Measurements from ENCODE around the gene STIM1.
"Not testable (repeated sequence)": the region's sequence is repeated elsewhere in the genome, so short reads cannot be mapped to it uniquely, and the experiment has no call there.

STIM1 gene

DNA sequence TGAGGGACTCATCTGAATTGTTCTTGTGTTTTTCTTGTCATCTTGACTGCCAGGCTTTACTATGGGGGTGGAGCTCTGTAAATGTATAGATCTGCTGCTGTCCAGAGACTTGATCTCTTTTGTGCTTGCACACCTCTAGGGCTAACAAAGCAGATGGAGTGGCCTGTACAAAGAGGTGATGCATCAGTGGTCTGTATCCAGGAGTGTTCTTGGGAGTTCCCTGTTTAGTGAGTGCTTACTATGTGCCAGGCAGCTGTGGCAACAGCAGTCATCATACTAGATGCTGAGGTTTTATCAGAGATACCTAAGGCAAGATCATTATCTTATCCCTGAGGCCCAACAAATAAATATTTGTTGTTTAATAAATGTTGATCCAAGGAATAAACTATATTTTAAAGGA is 33.4 kb downstream of the STIM1 start:
- DNase-seq = no peak

DNA sequence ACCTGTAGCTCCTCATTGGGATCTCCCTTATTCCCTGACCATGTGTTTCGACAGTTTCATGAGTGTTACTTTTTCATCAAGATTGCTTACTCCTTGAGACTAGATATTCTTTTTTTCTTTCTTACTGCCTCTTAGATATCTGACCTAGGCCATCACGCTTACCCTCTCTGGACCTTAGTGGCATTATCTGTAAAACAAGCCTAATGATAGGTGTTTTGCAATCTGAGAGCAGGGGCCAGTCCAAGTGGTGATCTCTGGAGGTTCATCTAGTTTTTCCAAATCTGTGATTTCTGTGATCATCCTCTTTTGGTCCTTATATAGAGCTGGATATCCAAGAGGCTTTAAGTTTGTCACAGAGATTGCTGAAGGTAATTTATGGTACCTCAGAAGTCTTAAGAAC is 34.5 kb downstream of the STIM1 start:
- DNase-seq = no peak

DNA sequence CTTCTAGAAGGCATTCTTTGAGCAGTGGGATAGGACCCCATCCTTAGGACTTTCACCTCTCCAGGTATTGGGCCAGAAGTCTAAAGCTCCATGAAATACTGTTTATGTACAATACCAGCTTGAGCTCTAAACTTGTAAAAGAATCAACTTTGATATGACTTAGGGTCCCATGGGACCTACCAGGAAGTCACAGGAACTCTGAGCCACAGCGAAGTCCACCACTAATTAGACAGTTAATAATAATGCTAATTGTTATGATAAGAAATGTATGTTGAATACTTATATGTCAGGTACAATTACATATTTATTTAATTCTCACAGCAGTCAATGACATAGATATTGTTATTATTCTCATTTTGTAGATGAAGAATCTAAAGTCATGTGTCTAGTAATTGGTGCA is 35.3 kb downstream of the STIM1 start:
- DNase-seq = no peak

DNA sequence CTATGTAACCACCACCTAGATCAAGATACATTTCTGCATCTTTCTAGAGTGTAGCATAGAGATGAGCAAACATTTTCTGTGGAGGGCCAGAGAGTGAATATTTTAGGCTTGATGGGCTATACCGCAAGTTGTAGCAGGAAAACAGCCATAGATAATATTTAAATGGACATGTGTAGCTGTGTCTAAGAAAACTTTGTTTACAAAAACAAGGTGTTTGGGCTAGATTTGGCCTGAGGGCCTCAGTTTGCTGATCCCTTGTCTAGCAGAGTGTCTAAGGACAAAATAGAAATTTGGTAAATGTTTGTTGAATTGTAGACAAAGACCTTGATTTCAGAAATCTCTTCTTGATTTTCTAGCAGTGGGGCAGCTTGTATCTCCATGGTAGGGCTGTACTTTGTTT is 36.3 kb downstream of the STIM1 start:
- no peak for DNase-seq

DNA sequence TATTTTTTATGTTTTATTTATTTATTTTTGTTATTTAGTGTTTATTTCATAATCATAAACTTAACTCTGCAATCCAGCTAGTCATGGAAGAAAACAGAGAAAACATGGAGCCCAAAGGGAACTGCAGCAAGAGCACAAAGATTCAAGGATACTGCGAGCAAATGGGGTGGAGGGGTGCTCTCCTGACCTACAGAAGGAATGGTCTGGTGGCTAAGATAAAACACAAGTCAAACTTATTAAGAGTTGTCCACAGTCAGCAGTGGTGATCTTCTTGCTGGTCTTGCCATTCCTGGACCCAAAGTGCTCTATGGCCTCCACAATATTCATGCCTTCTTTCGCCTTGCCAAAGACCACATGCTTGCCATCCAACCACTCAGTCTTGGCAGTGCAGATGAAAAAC is 36.7 kb downstream of the STIM1 start:
- DNase-seq = no peak

DNA sequence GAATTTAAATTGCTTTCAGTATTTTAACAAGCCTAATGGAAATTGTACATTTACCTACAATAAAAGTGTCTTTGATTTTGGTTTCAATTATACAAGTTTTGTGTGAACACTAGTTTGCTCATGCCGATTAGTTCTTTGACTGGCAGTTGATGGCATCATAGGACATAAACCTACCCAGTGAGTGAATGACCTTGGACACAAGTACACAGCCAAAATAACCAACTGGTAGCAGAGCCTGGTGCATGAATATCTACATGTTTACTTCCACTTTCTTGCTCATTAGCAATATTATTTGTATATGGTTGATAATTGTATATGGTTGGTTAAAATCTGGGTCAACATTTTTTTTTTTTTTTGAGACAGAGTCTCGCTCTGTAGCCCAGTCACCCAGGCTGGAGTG is 37.8 kb downstream of the STIM1 start:
- no peak for DNase-seq

DNA sequence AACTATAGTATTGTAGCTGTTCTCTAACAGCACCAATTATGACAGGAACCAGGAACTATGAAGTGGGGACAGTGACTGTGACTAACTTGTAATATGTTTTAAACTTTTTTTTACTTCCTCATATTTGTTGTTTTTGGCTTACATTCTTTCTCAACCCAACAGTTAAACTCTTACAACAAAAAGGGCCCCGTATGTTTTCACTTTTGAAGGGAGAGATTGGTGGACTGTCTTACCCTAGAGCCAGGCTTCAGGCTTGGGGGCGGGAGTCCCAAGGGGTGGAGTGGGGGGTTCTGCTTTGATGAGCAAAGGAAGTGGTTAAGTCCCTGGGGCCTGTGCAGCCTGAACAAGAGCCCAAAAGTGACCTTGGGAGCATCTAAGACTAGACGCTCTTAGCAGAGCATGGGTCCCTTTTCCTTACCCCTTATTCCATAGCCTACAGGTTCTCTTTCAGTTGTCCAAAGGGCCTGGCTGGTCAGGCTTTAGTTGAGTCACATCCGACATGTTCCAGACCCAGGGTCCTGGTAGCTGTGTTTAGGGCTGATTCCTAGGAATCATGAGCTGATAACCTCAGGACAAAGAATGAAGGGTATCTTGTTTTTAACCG is 38.8 kb downstream of the STIM1 start:
- no peak for DNase-seq

DNA sequence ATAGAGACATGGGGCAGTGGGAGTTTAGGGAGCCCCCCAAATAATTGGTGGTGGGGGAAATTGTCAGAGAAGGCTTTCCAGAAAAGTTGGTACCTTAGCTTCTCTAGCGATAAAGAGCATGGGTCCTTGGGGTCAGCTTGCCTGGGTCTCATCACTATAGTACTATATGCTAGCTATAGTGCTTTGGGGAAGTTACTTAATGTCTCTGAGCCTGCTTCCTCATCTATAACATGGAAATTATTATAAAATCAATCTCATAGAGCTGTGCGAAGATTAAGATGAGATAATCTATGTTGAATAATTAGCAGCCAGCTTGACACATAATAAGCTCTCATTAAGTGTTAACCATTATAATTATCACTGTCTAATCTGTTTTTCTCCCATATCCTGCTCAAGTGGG is 41.2 kb downstream of the STIM1 start:
- no peak for DNase-seq

DNA sequence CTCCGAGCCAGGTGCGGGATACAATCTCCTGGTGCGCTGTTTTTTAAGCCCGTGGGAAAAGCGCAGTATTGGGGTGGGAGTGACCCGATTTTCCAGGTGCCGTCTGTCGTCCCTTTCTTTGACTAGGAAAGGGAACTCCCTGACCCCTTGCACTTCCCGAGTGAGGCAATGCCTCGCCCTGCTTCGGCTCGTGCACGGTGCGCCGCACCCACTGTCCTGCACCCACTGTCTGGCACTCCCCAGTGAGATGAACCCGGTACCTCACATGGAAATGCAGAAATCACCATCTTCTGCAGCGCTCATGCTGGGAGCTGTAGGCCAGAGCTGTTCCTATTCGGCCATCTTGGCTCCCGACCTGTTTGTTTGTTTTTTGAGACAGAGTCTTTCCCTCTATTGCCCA is 44.8 kb downstream of the STIM1 start:
- DNase-seq = not testable (repeated sequence)

DNA sequence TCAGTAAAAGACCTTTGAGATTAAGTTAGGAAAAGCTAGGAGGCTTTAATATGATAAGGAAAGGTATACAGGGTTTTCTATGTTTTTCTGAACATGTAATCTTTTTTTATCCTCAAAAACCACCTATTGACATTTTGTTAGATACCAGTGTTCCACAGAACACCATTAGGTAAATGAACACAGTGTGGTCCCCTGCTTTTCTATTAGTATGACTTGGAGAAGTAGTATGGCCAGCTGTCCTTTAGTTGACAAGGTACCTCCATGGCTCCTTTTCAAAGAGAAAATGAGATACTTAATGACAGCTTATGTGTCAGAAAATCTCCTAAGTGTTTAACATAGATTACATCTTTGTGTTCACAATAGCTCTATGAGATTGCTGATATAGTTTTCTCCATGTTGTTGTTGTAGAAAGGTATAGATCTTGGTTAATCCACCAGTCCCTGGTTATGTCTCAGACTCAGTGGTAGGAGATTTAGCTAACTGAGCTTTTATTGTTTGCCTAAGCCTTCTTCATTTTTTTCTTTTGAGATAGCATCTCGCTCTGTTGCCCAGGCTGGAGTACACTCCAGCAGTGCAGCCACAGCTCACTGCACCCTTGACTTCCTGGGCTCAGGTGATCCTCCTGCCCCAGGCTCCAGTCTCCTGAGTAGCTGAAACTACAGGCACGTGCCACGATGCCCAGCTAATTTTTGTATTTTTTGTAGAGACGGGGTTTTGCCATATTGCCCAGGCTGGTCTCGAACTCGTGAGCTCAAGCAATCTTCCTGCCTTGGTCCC is 46.0 kb downstream of the STIM1 start:
- DNase-seq = no peak

DNA sequence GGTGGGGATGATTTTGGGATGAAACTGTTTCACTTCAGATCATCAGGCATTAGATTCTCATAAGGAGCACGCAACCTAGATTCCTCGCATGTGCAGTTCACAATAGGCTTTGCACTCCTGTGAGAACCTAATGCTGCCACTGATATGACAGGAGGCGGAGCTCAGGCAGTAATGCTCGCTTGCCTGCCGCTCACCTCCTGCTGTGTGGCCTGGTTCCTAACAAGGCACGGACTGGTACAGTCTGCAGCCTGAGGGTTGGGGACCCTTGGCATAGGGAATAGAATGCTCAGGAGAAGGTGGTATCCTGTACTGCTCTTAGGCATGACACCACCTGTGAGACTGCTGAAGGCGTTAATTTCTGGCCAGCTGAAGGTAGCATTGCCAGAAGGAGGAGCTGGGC is 47.0 kb downstream of the STIM1 start:
- DNase-seq = no peak

DNA sequence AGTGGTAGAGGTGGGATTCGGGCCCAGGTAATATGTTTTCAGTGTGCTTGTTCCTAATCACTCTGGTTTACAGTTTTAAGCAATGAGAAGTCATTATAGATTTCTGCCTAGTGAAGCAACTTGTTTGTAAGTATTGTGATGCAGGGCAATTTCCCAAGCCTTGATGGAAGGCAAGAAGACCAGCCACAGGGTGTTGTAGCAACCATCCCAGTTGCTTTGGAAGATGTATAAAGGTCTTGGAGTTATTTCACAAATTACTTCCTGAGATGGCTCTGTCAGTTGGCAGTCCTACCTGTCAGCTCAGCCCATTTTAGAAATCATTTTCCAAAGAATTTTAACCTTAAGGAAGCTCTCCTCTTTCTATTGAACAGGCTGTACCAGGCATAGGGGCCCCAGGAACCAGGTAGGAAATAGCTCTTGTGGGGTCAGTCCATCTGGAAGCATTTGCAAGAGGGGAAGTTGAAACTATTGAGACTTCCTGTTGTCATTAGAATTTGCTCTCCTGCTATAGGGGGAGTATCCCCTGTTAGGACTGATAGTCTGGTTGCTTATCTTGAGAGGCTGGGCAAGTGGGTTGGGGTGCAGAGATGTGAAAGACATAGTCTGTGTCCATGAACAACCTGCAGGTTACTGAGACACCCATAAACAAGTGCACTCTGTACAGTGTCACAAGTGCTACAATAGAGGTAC is 47.9 kb downstream of the STIM1 start:
- no peak for DNase-seq

DNA sequence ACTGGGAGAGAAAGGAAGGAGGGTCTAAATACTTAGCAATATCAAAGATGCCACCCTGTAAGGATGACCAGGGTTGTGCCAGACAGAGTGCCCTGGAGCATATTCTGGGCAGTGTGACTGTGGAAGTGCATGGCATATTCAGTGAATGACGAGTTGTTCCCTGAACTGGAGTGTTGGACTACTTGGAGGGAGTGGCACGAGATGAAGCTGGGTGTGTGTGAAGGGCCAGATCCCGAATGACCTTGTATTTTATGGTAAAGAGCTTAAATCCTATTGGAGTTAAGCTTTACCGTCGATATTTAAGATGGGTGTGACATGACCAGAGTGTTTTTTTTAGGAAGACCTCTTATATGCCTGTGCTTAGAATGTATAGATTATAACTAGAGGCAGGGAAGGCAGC is 48.8 kb downstream of the STIM1 start:
- no peak for DNase-seq

DNA sequence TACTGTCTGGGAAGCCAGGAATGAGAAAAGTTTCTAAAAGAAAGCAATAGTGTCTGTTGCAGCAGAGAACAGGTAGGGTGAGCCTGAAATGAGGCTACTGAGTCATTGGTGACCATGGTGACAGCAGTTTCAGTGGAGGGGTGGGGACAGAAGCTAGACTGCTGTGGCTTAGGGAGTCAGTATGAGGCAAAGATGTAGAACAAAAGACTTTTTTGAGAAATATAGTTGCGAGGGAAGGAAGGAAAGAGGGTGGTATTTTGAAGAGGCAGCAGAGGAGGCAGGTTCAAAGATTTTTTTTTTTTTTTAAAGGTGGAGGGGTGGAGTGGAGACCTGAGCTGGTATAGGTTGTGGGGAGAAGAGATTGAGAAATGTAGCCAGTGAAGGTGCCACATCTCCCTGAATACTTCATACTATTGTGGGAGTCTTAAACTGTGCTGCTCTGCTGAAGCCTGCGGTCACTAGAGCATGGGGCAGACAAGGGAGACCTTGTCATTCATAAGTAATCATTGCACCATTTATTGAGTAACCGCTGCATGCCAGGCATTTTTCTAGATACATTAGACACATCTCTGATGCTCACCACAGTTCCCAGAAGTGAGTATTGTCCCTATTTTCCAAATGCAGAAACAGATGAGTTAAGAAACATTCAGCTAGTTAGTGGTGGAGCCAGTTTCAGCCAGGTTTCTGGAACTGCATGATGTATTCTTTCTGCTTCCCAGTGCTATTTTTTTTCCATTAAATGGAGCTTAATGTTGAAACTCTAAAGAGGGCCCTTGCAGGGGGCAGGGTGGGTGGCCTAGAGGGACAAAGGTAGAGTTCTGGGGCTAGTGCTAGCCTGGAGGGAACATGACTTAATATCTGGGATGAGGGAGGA is 49.9 kb downstream of the STIM1 start:
- no peak for DNase-seq

DNA sequence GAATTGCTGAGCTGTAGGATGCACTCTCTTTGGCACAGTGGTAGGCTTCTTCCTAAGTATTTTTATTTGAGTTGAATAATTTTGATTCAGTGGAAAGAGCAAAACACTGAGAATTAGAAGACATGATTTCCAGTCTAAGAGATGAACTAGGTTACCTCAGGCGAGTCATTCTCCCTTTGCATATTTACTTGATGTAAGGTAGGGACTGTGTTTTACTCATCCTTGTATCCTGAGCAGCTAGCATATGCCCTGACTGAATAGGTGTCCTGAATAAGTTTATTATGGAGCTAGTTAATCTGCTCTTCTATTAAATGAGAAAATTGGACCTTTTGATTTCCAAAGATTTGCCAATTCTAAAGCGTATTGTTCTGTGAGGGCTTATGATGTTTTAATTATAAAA is 50.7 kb downstream of the STIM1 start:
- no peak for DNase-seq

DNA sequence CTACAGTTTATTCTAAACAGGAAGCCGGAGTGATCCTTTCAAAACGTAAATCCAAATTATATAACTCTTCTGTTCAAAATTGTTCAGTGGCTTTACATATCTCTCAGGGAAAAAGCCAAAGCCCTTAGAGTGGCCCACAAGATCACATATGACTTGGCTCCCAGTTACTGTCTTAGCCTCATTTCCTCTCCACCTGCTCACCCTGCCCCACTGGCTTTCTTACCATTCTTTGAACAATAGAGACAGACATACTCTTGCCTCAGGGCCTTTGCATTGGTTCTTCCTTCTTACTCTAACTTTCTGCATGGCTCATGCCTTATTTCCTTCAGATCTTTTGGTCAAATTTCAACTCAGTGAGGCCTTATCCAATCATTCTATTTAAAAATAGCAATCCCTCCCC is 52.1 kb downstream of the STIM1 start:
- no peak for DNase-seq

DNA sequence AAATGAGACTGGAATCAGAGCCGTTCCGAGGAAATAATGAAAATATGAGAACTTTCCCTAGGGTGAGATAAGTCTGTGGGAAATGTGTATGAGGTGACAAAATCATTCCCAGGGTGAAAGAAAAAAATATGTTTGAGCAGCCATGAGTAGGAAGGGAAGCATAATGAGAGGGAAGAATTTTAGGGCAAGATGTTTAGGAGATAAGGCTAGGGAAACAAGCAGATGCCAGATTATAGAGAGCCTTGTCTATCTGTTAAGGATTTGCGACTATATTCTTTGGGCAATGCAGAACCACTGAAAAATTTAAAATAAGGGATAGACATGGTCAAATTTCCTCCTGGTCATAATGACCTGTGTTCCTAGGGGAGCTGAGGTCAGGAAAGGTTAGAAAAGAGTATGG is 54.4 kb downstream of the STIM1 start:
- DNase-seq = no peak

DNA sequence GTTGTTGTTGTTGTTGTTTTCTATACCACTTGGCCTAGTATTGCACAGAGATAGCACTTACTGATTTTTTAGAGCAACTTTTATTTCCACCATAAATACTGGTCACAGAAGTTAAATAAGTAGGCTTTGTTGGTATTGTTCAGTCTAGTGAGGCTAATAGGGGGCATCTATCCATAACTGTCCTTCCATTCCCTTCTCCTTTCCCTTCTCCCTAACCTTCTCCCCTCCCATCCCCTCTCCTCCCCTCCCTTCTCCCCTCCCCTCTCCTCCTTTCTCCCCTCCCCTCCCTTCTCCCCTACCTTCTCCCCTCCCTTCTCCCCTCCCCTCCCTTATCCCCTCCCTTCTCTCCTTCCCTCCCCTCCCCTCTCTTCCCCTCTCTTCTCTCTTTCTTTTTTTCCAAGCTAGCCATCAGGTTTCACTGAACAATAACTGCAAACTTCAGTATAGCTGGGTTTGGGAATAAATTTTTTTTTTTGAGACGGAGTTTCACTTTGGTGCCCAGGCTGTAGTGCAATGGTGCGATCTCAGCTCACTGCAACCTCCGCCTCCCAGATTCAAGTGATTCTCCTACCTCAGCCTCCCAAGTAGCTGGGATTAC is 56.5 kb downstream of the STIM1 start:
- DNase-seq = no peak

DNA sequence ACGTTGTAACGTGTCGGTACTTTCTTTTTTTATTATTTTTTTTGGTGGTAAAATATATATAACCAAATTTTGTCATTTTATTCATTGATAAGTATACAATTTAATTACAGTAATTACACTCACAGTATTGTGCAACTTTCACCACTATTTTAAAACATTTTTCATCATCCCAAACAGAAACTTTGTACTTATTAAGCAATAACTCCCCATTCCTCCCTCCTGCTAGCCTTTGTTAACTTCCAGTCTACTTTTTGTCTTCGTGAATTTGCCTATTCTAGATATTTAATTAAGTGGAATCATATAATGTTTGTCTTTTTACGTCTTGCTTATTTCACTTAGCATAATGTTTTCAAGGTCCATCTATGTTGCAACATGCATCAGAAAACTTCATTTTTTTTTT is 58.5 kb downstream of the STIM1 start:
- no peak for DNase-seq

DNA sequence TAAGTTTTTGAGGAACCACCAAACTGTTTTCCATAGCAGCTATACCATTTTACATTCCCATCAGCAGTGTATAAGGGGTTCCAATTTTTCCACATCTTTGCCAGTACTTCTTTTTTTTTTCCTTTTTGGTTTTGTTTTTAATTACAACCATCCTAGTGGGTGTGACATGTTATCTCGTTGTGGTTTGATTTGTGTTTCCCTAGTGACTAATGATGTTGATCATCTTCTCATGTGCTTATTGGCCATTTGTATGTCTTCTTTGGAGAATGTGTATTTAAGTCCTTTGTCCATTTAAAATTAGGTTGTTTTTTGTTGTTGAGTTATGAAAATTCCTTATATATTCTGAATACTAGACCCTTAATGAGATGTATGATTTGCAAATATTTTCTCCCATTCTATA is 59.3 kb downstream of the STIM1 start:
- no peak for DNase-seq

DNA sequence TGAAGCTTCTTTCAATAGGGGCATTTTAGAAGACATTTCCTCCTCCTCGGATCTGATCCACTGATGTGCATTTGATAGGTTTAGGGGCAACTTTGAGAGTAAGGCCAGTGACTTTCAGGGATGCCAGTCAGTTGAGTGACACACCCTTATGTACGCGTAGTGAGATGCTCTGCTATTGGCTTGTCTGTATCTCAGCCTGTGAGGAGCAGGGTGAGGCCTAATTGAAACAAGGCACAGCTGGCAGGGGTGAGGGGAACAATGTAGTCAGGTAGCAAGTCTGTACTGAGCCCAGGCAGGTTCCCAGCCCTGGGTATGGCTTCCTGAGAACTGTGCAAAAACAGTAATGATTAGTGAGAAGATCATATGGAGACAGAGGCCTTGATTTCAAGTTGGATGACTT is 61.5 kb downstream of the STIM1 start:
- no peak for DNase-seq

DNA sequence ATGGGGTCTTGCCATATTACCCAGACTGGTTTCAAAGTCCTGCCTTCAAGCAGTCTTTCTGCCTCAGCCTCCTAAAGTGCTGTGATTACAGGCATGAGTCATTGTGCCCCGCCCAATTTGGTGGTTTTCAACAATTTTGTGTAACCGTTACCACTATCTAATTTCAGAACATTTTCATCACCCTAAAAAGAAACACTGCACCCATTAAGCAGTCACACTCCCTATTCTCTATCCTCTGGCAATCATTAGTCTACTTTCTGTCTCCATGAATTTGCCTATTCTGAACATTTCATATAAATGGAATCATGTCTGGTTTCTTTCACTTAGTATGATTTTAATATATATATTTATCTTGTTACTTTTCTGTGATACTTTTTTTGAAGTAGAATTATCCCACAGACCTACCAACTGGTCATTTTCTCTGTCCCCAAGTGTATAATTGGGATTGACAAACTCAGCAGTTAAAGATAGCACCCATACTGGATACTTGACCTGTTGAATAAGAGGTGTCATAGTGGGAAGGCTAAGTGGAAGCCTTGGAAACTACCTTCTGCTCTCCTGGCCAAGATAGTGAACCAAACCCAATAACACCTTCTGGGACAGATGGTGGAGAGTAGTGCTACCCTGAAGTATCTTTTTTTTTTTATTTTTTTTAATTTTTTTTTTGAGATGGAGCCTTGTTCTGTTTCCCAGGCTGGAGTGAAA is 64.8 kb downstream of the STIM1 start:
- DNase-seq = no peak
